Fibroblast of villous mesenchyme (primary cell): ENCODE measurements around the gene IL6R. TPM values are rescaled to one million over a fixed set of nuclear protein-coding genes. Genes with fewer than 3 reads are reported as not detected.

Experiments used
- DNase-seq: peaks from one replicate; pipeline ENCODE4 v3.0.0-alpha.2; 2010; ENCODE audit warnings: low read depth
- H3K4me3 ChIP-seq: 2 replicates; pipeline ENCODE4 v1.5.1; 2011; ENCODE audit warnings: low read depth, mild to moderate bottlenecking, low read length
- total RNA-seq: library from RNA; depleted of rRNA; stranded (reverse); fragments of >200 nt; gene quantifications from 2 replicates; pipeline ENCODE4 v1.2.3, GENCODE V29; 2012
- TF ChIP-seq, protein P1 (sequence below): IDR thresholded peaks from 2 replicates; pipeline ENCODE4 v1.5.1; 2012; ENCODE audit warnings: low read depth, mild to moderate bottlenecking, low read length; ENCODE audit not compliant: insufficient read depth

Gene IL6R
- total RNA-seq, 1 donor, result 30.2 TPM

DNA sequence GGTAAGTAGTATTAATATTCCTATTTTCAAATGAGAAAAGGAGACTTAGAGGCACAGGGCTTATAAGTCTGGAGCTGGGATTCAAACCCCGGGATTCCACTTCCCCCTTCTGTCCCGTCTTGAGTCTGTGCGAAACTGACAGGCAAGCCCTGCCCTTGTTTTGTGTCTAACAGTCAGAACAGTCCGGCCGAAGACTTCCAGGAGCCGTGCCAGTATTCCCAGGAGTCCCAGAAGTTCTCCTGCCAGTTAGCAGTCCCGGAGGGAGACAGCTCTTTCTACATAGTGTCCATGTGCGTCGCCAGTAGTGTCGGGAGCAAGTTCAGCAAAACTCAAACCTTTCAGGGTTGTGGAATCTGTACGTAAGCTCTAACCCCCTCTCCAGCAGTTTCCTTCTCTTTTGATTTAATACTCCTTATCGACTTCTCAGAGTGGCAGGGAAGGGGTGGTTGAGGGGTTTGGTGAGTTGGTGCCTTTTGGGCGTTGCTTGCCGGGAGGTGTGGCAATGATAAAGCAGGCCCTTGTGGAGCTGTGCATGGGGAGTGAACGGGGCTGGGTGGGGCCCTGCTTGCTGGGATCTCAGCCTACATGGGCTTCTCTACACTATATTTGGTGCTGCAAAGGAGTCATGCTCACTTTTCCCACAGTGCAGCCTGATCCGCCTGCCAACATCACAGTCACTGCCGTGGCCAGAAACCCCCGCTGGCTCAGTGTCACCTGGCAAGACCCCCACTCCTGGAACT, 29.4 kb downstream of the IL6R start:
- no peak overlapping the region for H3K4me3 ChIP-seq
- TF ChIP-seq, protein P1, sequence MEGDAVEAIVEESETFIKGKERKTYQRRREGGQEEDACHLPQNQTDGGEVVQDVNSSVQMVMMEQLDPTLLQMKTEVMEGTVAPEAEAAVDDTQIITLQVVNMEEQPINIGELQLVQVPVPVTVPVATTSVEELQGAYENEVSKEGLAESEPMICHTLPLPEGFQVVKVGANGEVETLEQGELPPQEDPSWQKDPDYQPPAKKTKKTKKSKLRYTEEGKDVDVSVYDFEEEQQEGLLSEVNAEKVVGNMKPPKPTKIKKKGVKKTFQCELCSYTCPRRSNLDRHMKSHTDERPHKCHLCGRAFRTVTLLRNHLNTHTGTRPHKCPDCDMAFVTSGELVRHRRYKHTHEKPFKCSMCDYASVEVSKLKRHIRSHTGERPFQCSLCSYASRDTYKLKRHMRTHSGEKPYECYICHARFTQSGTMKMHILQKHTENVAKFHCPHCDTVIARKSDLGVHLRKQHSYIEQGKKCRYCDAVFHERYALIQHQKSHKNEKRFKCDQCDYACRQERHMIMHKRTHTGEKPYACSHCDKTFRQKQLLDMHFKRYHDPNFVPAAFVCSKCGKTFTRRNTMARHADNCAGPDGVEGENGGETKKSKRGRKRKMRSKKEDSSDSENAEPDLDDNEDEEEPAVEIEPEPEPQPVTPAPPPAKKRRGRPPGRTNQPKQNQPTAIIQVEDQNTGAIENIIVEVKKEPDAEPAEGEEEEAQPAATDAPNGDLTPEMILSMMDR, result no peak
- peak; percentile 78 for DNase-seq

DNA sequence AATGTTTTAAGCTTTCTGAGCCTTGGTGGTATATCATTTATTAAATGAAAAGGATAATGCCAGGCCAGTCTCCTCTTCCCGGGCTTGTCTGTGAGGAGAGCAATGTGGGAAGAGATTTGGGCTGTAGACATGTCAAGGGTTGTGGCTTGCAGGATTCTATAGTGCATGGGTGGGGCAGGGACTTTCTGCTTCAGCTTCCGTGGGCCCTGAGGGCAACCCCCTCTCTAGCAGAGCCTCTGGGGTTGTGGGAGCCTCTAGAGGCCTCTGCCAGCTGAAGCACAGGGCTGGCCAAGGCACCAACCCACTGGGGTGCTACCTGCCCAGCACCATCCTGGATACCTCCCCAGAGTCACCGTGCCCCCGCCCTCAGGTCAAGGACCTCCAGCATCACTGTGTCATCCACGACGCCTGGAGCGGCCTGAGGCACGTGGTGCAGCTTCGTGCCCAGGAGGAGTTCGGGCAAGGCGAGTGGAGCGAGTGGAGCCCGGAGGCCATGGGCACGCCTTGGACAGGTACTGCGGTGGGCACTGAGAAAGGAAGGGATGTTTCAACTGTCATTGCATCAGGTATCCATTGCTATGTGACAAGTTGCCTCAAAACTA, 30.6 kb downstream of the IL6R start:
- no peak for DNase-seq
- H3K4me3 ChIP-seq, result no peak overlapping the region
- TF ChIP-seq, protein P1, result no peak

DNA sequence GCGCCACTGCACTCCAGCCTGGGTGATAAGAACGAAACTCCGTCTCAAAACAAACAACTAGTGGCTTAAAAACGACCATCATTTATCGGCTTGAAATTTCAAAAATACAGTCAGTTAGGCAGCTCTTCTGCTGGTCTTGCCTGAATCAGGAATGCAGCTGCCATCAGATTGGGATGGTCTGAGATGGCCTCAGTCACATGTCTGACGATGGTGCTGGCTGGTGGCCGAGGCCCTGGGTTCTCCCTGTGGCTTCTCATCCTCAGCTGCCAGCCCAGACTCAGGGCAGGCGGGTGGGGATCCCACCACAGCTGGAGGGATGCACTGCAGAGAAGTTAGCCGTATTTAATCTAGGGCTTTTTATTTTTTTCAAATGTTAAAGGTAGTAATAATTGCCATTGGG, 31.3 kb downstream of the IL6R start:
- no peak overlapping the region for H3K4me3 ChIP-seq
- TF ChIP-seq, protein P1, result no peak
- DNase-seq, result no peak

DNA sequence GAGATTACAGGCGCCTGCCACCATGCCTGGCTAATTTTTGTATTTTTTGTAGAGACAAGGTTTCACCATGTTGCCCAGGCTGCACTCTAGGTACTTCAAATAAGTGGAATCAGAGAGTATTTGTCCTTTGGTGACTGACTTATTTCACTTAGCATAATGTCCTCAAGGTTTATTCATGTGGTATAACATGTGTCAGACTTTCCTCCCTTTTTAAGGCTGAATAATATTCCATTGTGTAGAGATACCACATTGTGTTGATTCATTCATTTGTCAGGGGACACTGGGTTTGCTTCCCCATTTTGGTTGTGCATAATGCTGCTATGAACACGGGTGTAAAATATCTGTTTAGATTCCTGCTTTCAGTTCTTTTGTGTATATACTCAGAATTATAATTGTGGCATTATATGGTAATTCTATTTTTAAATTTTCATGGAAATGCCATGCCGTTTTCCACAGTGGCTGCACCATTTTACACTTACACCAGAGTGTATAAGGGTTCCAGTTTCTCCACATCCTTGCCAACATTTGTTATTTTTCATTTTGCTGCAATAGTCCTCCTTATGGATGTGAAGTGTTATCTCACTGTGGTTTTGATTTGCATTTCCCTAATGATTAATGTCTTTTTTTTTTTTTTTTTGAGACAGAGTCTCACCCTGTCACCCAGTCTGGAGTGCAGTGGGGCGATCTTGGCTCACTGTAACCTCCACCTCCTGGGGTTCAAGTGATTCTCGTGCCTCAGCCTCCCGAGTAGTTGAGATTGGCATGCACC, 35.1 kb downstream of the IL6R start:
- TF ChIP-seq, protein P1, result no peak
- H3K4me3 ChIP-seq, result no peak overlapping the region
- DNase-seq, result no peak

DNA sequence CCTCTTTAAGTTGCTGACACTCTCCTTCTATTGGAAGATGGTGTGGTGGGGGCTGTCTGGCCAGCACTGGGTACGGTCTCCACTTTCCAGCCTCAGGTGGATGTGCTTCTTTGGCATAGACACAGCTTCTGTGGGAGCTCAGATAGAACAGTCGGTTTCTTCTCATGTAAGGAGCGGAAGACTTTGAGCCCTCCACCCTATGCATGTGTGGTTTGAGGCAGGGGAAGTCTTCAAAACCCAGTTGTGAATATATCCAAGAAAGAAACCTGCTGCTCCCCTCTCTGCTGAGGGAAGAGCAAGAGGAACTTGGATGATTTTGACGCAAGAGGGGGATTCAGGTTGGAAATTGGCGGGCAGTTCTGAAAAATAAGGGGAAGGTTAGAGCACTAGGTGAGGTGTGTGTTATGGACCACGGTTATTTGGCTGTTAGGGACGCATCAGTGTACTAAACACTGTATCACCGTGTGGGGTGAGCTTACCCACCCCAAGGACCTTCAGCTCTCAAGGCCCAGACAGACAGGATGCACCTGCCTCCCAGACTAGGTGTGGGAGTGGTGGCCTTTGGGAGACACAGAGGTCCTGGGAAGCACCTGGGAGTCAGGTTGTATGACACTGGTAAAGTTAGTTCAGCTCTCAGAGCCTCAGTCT, 36.2 kb downstream of the IL6R start:
- H3K4me3 ChIP-seq, result no peak overlapping the region
- TF ChIP-seq, protein P1, result no peak
- DNase-seq, result no peak

DNA sequence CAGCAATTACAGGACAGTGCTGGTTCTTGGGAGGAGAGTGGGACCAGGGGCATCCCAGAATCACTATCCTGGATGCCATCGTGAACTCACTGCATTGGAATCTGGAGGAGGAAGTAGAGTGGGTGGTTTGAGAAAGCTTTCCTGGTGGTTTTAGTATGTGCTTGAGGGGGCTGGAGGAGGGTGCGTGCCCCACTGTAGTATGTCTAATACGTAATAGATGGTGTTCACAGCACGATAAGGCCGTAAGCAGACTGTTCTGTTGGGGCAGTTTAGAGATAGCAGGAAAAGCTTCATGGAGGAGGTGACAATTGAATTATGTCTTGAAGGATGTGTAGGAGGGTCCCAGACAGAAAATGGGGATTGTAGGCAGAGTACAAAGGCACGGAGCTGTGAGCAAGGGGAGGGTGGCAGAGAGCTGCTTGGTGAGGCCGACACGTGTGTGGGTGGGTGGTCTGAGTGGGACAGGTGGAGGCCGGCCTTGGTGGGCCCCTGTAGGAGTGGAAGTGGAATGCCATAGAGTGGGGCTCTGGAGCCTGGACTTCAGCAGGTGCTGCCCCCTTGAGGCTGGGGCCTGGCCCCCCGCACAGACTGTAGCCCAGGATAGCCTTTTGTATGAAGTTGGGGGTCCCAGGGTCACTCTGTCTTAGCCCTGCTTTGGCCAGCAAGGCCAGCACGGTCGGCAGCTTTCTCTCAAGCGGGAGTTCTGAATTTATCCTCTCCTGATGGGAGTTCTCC, 37.0 kb downstream of the IL6R start:
- TF ChIP-seq, protein P1, result peak; percentile 26
- DNase-seq, result peak; percentile 52
- no peak overlapping the region for H3K4me3 ChIP-seq
